SK-N-SH (cell line): Measurements from ENCODE around the gene XG.

Experiments
- EP300 ChIP-seq, 2 experiments: IDR thresholded peaks; 2 replicates each; pipeline versions ENCODE4 v1.4.0 to v1.6.1; 2012; ENCODE audit warnings: borderline replicate concordance in 1 of 2, low read depth in 1 of 2, low read length in 1 of 2
- FOXJ3 ChIP-seq: sonication (generic); formaldehyde crosslinking; IDR thresholded peaks from 2 replicates; pipeline ENCODE4 v1.5.1; 2020; ENCODE audit warnings: mild to moderate bottlenecking, missing genetic modification reagents
- GATA2 ChIP-seq: sonication (generic); formaldehyde crosslinking; IDR thresholded peaks from 2 replicates; pipeline ENCODE4 v1.5.0; 2020; ENCODE audit warnings: mild to moderate bottlenecking, missing genetic modification reagents
- JUND ChIP-seq: IDR thresholded peaks from 2 replicates; pipeline ENCODE4 v1.4.0; 2012
- POLR2AphosphoS5 ChIP-seq: IDR thresholded peaks from 2 replicates; pipeline ENCODE4 v1.6.1; 2012; ENCODE audit warnings: low read depth, low read length
- YY1 ChIP-seq: IDR thresholded peaks from 2 replicates; pipeline ENCODE4 v1.4.0; 2012; ENCODE audit warnings: low read depth, mild to moderate bottlenecking
- TF ChIP-seq, protein P1 (sequence below): fragments of 200-600 bp; sonication (generic); IDR thresholded peaks from 2 replicates; pipeline ENCODE4 v1.6.1; 2017; ENCODE audit warnings: antibody characterized with exemption, mild to moderate bottlenecking, moderate library complexity
- TF ChIP-seq, protein P2 (sequence below): IDR thresholded peaks from 2 replicates; pipeline ENCODE4 v1.4.0; 2012; ENCODE audit warnings: low read depth, borderline replicate concordance

DNA sequence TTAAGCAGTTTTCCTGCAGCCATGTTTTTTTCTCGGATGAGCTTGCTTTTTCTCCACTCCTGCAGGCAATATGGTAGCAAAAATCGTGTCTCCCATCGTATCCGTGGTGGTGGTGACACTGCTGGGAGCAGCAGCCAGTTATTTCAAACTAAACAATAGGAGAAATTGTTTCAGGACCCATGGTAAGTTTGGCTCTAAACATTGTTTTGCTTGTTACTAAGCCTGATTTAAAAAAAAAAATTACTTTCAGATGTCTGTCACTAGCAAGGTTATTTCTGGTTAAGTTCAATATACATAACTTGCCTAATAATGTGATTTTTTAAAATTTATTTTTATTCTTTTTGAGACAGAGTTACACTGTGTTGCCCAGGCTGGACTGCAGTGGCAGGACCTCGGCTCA, 59.4 kb downstream of the XG start:
- TF ChIP-seq, protein P1, sequence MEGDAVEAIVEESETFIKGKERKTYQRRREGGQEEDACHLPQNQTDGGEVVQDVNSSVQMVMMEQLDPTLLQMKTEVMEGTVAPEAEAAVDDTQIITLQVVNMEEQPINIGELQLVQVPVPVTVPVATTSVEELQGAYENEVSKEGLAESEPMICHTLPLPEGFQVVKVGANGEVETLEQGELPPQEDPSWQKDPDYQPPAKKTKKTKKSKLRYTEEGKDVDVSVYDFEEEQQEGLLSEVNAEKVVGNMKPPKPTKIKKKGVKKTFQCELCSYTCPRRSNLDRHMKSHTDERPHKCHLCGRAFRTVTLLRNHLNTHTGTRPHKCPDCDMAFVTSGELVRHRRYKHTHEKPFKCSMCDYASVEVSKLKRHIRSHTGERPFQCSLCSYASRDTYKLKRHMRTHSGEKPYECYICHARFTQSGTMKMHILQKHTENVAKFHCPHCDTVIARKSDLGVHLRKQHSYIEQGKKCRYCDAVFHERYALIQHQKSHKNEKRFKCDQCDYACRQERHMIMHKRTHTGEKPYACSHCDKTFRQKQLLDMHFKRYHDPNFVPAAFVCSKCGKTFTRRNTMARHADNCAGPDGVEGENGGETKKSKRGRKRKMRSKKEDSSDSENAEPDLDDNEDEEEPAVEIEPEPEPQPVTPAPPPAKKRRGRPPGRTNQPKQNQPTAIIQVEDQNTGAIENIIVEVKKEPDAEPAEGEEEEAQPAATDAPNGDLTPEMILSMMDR = no peak
- TF ChIP-seq JUND (no peak), GATA2 (no peak), FOXJ3 (CRISPR knock-in tag) (no peak), YY1 (no peak), EP300 (IDR thresholded peaks at IDR 0.05; ENCODE audit: borderline replicate concordance in 1 of 2, low read depth in 1 of 2, low read length in 1 of 2) (no peak), POLR2AphosphoS5 (no peak)
- TF ChIP-seq, protein P2, sequence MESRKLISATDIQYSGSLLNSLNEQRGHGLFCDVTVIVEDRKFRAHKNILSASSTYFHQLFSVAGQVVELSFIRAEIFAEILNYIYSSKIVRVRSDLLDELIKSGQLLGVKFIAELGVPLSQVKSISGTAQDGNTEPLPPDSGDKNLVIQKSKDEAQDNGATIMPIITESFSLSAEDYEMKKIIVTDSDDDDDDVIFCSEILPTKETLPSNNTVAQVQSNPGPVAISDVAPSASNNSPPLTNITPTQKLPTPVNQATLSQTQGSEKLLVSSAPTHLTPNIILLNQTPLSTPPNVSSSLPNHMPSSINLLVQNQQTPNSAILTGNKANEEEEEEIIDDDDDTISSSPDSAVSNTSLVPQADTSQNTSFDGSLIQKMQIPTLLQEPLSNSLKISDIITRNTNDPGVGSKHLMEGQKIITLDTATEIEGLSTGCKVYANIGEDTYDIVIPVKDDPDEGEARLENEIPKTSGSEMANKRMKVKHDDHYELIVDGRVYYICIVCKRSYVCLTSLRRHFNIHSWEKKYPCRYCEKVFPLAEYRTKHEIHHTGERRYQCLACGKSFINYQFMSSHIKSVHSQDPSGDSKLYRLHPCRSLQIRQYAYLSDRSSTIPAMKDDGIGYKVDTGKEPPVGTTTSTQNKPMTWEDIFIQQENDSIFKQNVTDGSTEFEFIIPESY = no peak
